ENCODE results near the gene PRAC2.

Gene PRAC2

GRCh38 chr17:48732688-48733629 is 10.0 kb downstream of the PRAC2 start:
- no peak for DNase-seq (ENCODE audit: insufficient read length, low spot score)
- no peak for FAIRE-seq

GRCh38 chr17:48733632-48734328 is 10.8 kb downstream of the PRAC2 start:
- DNase-seq (ENCODE audit: insufficient read length, low spot score) (no peak), FAIRE-seq (no peak)

- FAIRE-seq (no peak), DNase-seq (ENCODE audit: insufficient read length, low spot score) (no peak)
Measured at GRCh38 chr17:48734333-48735061, 11.5 kb downstream of the PRAC2 start.

- no peak for FAIRE-seq
- no peak for DNase-seq (ENCODE audit: insufficient read length, low spot score)
Measured at GRCh38 chr17:48735062-48735351, 12.0 kb downstream of the PRAC2 start.

- DNase-seq (ENCODE audit: insufficient read length, low spot score) (no peak), FAIRE-seq (no peak)
Measured at GRCh38 chr17:48737330-48738043, 14.5 kb downstream of the PRAC2 start.

- no peak for FAIRE-seq
- no peak for DNase-seq (ENCODE audit: insufficient read length, low spot score)
Measured at GRCh38 chr17:48738424-48738802, 15.4 kb downstream of the PRAC2 start.

GRCh38 chr17:48738803-48739526 is 16.0 kb downstream of the PRAC2 start:
- DNase-seq (ENCODE audit: insufficient read length, low spot score) (no peak), FAIRE-seq (no peak)

GRCh38 chr17:48740537-48740936 is 17.6 kb downstream of the PRAC2 start:
- FAIRE-seq (no peak), DNase-seq (ENCODE audit: insufficient read length, low spot score) (no peak)

GRCh38 chr17:48745381-48746275 is 22.6 kb downstream of the PRAC2 start:
- no peak for DNase-seq (ENCODE audit: insufficient read length, low spot score)
- FAIRE-seq, result no peak

GRCh38 chr17:48746916-48747444 is 24.0 kb downstream of the PRAC2 start:
- no peak for FAIRE-seq
- DNase-seq (ENCODE audit: insufficient read length, low spot score), result no peak

GRCh38 chr17:48747445-48748363 is 24.7 kb downstream of the PRAC2 start:
- FAIRE-seq (no peak), DNase-seq (ENCODE audit: insufficient read length, low spot score) (no peak)

GRCh38 chr17:48748718-48749566 is 26.0 kb downstream of the PRAC2 start:
- FAIRE-seq (no peak), DNase-seq (ENCODE audit: insufficient read length, low spot score) (no peak)

- DNase-seq (ENCODE audit: insufficient read length, low spot score) (no peak), FAIRE-seq (no peak)
Measured at GRCh38 chr17:48749621-48750553, 26.9 kb downstream of the PRAC2 start.

- FAIRE-seq (no peak), DNase-seq (ENCODE audit: insufficient read length, low spot score) (no peak)
Measured at GRCh38 chr17:48751172-48751571, 28.2 kb downstream of the PRAC2 start.

- DNase-seq (ENCODE audit: insufficient read length, low spot score), result no peak
- no peak for FAIRE-seq
Measured at GRCh38 chr17:48751733-48752398, 28.9 kb downstream of the PRAC2 start.
